Femur (tissue), 1 donor: ENCODE measurements around the gene NUP37.

Experiments
- DNase-seq: peaks from one replicate; pipeline ENCODE4 v3.0.0-alpha.2; 2017

NUP37 gene

DNA sequence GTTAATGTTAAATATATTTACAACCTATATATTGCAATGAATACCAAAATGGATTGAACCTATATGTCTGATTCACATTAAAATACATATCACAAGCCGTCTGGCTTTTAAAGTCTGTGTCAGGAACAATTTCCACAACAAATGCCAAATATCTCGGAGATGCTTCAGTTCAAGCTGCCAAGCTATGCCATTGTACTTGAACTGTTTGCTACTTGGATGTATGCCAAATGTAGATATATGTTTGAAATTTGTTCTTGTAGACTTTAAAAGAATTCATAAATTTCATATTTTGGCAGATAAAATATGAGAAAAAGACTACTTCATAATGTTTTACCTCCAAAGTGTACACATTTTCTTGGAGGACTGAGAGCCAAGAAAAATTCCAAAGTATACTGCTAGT, 95.1 kb downstream of the NUP37 start:
- no peak for DNase-seq

DNA sequence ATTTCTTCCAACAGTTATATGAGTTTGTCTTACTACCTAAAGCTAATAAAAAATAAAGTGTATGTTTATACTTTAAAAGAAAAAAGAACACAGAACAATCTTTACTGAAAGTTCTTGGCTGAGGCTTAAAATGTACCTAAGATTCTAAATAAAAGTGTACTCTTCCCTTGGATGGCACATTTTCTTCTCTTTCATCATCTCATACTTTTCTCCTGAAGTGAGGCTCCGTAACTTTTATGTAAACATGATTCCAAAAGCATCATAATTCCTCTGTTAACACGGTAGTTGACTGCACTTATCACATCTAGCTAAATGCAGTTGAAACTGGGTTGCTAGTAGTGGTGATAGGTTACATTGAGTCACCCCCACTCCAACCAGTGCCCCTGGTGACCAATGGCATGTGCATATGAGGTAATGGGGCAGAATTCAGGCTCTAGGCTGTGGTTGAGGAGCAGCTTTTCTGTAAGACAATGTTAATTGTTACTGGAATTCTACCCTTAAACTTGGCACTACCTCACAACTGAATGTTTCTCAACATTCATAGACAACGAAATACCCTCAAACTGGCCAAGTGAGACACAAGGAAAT, 96.5 kb downstream of the NUP37 start:
- no peak for DNase-seq
